ENCODE data around the gene TAGAP. TPM values are rescaled to one million over a fixed set of nuclear protein-coding genes. Genes with fewer than 3 reads are reported as not detected.

The TAGAP gene
- total and polyA plus RNA-seq, 2 of the 8 experiments (the other 6 are each of a cell fraction or from before 2014, with no cell fraction given) = not detected

- TF ChIP-seq RNF2 (IDR thresholded peaks at IDR 0.05; ENCODE audit: borderline replicate concordance, low read depth, low read length, missing control alignments, poor library complexity, severe bottlenecking) (no peak), ATF2 (IDR thresholded peaks at IDR 0.05; ENCODE audit: low read length) (no peak), YY1 (IDR thresholded peaks at IDR 0.05; ENCODE audit: low read depth, low read length) (no peak), SRF (IDR thresholded peaks at IDR 0.05; ENCODE audit: low read depth, low read length) (no peak), ASH2L (IDR thresholded peaks at IDR 0.05; ENCODE audit: low read length) (no peak), RBBP5 (IDR thresholded peaks at IDR 0.05; ENCODE audit: borderline replicate concordance, low read depth, low read length) (no peak), KDM4A (IDR thresholded peaks at IDR 0.05; ENCODE audit: low read depth, low read length, severe bottlenecking) (no peak), TAF1 (IDR thresholded peaks at IDR 0.05; ENCODE audit: low read depth, low read length) (no peak)
These were observed 11.4 kb downstream of the TAGAP start (continued) for GRCh38 chr6:159033160-159034049.
